ENCODE data around the gene BTBD16. TPM values are rescaled to one million over a fixed set of nuclear protein-coding genes. Genes with fewer than 3 reads are reported as not detected.

BTBD16 gene
- total and polyA plus RNA-seq, 2 of the 13 experiments (the other 11 are each of a cell fraction or from before 2014, with no cell fraction given): 5.0 to 11.9 TPM

DNA sequence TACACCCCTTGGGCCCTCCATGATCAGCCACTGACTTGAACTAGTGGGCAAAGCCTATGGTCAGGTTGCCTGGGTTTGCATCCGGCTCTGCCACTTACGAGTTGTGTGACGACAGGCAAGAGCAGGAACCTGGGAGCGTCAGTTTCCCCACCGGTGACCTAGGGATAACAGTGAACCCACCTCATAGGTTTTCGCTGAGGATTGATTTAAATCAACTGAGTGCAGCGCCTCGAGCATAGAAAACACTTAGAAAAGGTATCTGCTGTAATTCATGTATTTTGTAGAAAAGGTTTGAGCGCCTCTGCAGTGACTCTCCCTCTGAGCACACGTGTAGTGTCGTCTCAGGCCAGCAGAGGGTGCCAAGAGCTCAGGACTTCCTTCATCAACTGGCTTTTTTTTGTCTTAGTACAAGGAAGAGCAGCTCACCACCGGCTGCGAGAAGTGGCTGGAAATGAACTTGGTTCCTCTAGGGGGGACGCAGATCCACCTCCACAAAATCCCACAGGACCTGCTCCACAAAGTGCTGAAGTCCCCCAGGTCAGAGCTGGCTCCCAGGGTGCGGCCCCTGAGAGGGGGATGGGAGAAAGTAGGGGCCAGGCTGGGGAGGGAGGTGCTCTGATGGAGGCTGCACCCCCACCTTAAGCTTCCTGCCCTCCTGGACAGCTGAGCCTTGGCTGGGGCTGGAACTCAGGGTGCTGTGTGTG lies 27.7 kb downstream of the BTBD16 start (continued):
- TF ChIP-seq, protein P1, sequence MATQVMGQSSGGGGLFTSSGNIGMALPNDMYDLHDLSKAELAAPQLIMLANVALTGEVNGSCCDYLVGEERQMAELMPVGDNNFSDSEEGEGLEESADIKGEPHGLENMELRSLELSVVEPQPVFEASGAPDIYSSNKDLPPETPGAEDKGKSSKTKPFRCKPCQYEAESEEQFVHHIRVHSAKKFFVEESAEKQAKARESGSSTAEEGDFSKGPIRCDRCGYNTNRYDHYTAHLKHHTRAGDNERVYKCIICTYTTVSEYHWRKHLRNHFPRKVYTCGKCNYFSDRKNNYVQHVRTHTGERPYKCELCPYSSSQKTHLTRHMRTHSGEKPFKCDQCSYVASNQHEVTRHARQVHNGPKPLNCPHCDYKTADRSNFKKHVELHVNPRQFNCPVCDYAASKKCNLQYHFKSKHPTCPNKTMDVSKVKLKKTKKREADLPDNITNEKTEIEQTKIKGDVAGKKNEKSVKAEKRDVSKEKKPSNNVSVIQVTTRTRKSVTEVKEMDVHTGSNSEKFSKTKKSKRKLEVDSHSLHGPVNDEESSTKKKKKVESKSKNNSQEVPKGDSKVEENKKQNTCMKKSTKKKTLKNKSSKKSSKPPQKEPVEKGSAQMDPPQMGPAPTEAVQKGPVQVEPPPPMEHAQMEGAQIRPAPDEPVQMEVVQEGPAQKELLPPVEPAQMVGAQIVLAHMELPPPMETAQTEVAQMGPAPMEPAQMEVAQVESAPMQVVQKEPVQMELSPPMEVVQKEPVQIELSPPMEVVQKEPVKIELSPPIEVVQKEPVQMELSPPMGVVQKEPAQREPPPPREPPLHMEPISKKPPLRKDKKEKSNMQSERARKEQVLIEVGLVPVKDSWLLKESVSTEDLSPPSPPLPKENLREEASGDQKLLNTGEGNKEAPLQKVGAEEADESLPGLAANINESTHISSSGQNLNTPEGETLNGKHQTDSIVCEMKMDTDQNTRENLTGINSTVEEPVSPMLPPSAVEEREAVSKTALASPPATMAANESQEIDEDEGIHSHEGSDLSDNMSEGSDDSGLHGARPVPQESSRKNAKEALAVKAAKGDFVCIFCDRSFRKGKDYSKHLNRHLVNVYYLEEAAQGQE (IDR thresholded peaks at IDR 0.05; ENCODE audit: borderline replicate concordance in 1 of 2, low read depth in 1 of 2, low read length in 2 of 2): no peak
- TF ChIP-seq ZNF446 (CRISPR knock-in tag; IDR thresholded peaks at IDR 0.05) (no peak), ZNF780A (CRISPR knock-in tag; IDR thresholded peaks at IDR 0.05) (no peak), SNRNP70 (IDR thresholded peaks at IDR 0.05; ENCODE audit: low read depth, low read length) (no peak), SMARCC2 (IDR thresholded peaks at IDR 0.05) (no peak), ZNF773 (CRISPR knock-in tag; IDR thresholded peaks at IDR 0.05; ENCODE audit: borderline replicate concordance) (no peak), CHCHD3 (CRISPR knock-in tag; IDR thresholded peaks at IDR 0.05) (no peak), ADNP (CRISPR knock-in tag; IDR thresholded peaks at IDR 0.05) (no peak), POLR2AphosphoS2 (IDR thresholded peaks at IDR 0.05; ENCODE audit: low read depth, low read length) (no peak), ZNF530 (CRISPR knock-in tag; IDR thresholded peaks at IDR 0.05; ENCODE audit: low read depth) (no peak), RBM39 (IDR thresholded peaks at IDR 0.05; ENCODE audit: low read depth, low read length, poor library complexity, severe bottlenecking) (no peak), MED13 (CRISPR knock-in tag; IDR thresholded peaks at IDR 0.05) (no peak), ZNF343 (CRISPR knock-in tag; IDR thresholded peaks at IDR 0.05) (no peak), ARID5B (CRISPR knock-in tag; IDR thresholded peaks at IDR 0.05) (peak; percentile 21; the same call in 1 of the 2 replicates), PAWR (CRISPR knock-in tag; IDR thresholded peaks at IDR 0.05; ENCODE audit: borderline replicate concordance) (no peak), MAFK (conservative IDR thresholded peaks at IDR 0.05 in 1 of 2, IDR thresholded peaks at IDR 0.05 in 1 of 2; ENCODE audit: low read length in 2 of 2) (no peak), SALL1 (CRISPR knock-in tag; IDR thresholded peaks at IDR 0.05) (peak; percentile 30; the same call in 1 of the 2 replicates), REXO4 (CRISPR knock-in tag; IDR thresholded peaks at IDR 0.05; ENCODE audit: borderline replicate concordance) (no peak), ZNF333 (CRISPR knock-in tag; IDR thresholded peaks at IDR 0.05; ENCODE audit: borderline replicate concordance) (no peak)
- TF ChIP-seq, protein P2, sequence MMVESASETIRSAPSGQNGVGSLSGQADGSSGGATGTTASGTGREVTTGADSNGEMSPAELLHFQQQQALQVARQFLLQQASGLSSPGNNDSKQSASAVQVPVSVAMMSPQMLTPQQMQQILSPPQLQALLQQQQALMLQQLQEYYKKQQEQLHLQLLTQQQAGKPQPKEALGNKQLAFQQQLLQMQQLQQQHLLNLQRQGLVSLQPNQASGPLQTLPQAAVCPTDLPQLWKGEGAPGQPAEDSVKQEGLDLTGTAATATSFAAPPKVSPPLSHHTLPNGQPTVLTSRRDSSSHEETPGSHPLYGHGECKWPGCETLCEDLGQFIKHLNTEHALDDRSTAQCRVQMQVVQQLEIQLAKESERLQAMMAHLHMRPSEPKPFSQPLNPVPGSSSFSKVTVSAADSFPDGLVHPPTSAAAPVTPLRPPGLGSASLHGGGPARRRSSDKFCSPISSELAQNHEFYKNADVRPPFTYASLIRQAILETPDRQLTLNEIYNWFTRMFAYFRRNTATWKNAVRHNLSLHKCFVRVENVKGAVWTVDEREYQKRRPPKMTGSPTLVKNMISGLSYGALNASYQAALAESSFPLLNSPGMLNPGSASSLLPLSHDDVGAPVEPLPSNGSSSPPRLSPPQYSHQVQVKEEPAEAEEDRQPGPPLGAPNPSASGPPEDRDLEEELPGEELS (CRISPR knock-in tag; IDR thresholded peaks at IDR 0.05): 0 out of 2 replicates have a peak, but pooled peaks have one; percentile 21

All from HepG2 (cell line).